Urothelium cell line (cell line): ENCODE data around the gene CXCL13.
"Not testable (repeated sequence)": the region's sequence is repeated elsewhere in the genome, so short reads cannot be mapped to it uniquely, and the experiment has no call there.

Experiments used
- DNase-seq: peaks from one replicate; pipeline ENCODE4 v3.0.0; 2011; ENCODE audit warnings: low spot score, mixed read lengths
- FAIRE-seq: peaks from 2 replicates; lab custom pipeline; 2011; peaks lifted over from hg19 to GRCh38; lab: Jason Lieb, UNC

The CXCL13 gene

GRCh38 chr4:77652237-77652897 is 46.7 kb downstream of the CXCL13 start:
- DNase-seq = no peak
- FAIRE-seq = no peak

- FAIRE-seq (no peak), DNase-seq (no peak)
These were observed 47.6 kb downstream of the CXCL13 start for GRCh38 chr4:77653162-77653758.

GRCh38 chr4:77660318-77660717 is 54.7 kb downstream of the CXCL13 start:
- not testable (repeated sequence) for FAIRE-seq, DNase-seq
